ENCODE results near the gene UTP20. TPM values are rescaled to one million over a fixed set of nuclear protein-coding genes. Genes with fewer than 3 reads are reported as not detected.
A peak's percentile ranks its signal among the peaks of the same experiment; 100 is the strongest.
"Not testable (repeated sequence)": the region's sequence is repeated elsewhere in the genome, so short reads cannot be mapped to it uniquely, and the experiment has no call there.

UTP20 gene
- total RNA-seq, 4 donors from 2014 or later: 9.3 to 12.6 (median 10.7) TPM

DNA sequence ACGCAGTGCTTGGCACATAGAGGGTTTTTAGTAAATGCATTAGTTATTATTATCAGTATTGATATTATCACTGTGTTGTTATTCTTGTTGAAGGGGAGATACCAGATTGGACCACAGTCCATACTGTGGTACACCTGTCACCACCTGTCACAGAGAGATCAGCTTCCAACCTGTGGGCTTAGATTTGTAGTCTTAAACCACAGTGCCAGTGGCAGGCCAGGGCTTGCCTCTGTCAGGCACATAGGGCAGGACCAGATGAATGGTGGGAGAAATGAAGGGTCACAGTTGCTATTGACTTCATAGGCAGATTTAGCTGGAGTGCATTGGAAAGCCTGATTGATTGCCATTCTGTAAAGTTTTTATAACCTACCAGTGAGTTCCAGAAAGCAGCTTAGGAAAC is 92.5 kb downstream of the UTP20 start:
- H3K4me3 ChIP-seq: no peak overlapping the region
- no peaks in the 10 kb centered on the region for H3K9me3 ChIP-seq
- H3K36me3 ChIP-seq: peaks cover 37 to 95% (median 80%) of the 10 kb centered on the region in 4 donors
- no peak overlapping the region for H3K27ac ChIP-seq (replicated peaks in 1 of 4)
- intact Hi-C loops (cut with DNase I): no loop called here
- 92% methylated on average over 1 of the region's 1 CpG for WGBS
- TF ChIP-seq EP300 (IDR thresholded peaks at IDR 0.05) (no peak), POLR2A (IDR thresholded peaks at IDR 0.05; ENCODE audit: low read depth) (no peak), POLR2AphosphoS5 (IDR thresholded peaks at IDR 0.05) (no peak)
- TF ChIP-seq, protein P1, sequence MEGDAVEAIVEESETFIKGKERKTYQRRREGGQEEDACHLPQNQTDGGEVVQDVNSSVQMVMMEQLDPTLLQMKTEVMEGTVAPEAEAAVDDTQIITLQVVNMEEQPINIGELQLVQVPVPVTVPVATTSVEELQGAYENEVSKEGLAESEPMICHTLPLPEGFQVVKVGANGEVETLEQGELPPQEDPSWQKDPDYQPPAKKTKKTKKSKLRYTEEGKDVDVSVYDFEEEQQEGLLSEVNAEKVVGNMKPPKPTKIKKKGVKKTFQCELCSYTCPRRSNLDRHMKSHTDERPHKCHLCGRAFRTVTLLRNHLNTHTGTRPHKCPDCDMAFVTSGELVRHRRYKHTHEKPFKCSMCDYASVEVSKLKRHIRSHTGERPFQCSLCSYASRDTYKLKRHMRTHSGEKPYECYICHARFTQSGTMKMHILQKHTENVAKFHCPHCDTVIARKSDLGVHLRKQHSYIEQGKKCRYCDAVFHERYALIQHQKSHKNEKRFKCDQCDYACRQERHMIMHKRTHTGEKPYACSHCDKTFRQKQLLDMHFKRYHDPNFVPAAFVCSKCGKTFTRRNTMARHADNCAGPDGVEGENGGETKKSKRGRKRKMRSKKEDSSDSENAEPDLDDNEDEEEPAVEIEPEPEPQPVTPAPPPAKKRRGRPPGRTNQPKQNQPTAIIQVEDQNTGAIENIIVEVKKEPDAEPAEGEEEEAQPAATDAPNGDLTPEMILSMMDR (IDR thresholded peaks at IDR 0.05): no peak
- no peaks in the 10 kb centered on the region for H3K4me1 ChIP-seq
- H3K27me3 ChIP-seq: no peaks in the 10 kb centered on the region
- DNase-seq (ENCODE audit: extremely low spot score): no peak

DNA sequence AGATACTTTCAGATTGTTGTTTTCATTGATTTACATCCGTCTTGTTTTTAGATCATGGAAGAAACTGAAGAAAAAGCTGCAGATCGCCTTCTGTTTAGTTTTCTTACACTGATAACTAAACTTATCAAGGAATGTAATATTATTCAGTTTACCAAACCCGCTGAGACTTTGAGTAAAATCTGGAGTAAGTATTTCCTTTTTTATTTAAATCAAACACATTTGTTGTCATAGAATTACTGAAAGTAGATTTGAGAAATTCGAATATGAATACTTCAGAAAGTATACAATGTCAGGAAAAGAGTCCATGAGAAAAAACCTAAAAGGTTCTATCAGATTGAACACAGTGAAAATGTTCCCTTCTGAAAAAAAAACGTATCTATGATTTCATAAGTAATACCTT is 95.7 kb downstream of the UTP20 start:
- intact Hi-C loops (cut with DNase I): no loop called here

DNA sequence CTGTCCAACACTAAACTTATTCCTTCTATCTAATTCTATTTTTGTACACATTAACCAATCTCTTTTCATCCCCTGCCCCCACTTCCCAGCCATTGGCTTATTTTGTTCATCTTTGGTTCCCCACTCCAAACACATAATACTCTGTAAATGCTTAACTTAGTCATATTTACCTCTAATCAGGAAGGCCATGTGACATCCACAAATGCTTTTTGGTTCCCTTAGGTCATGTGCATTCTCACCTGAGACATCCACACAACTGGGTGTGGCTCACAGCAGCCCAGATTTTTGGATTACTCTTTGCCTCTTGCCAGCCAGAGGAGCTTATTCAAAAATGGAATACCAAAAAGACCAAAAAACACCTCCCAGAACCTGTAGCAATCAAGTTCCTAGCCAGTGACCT is 99.2 kb downstream of the UTP20 start:
- TF ChIP-seq POLR2A (IDR thresholded peaks at IDR 0.05; ENCODE audit: low read depth) (no peak), POLR2AphosphoS5 (IDR thresholded peaks at IDR 0.05) (no peak), EP300 (IDR thresholded peaks at IDR 0.05) (no peak)
- TF ChIP-seq, protein P1 (IDR thresholded peaks at IDR 0.05): no peak
- intact Hi-C loops (cut with DNase I): no loop called here
- DNase-seq (ENCODE audit: extremely low spot score): no peak
- no peak overlapping the region for H3K4me3 ChIP-seq
- H3K36me3 ChIP-seq: peaks cover 33 to 95% (median 82%) of the 10 kb centered on the region in 4 donors
- no peaks in the 10 kb centered on the region for H3K9me3 ChIP-seq
- H3K4me1 ChIP-seq: no peaks in the 10 kb centered on the region
- H3K27ac ChIP-seq (replicated peaks in 1 of 4): no peak overlapping the region
- H3K27me3 ChIP-seq: no peaks in the 10 kb centered on the region

More for the DNA sequence above, 95.7 kb downstream of the UTP20 start:
- no peaks in the 10 kb centered on the region for H3K4me1 ChIP-seq
- no peak for DNase-seq (ENCODE audit: extremely low spot score)
- H3K9me3 ChIP-seq: no peaks in the 10 kb centered on the region
- H3K4me3 ChIP-seq: no peak overlapping the region
- 91% methylated on average over 5 of the region's 5 CpGs for WGBS
- no peaks in the 10 kb centered on the region for H3K27me3 ChIP-seq
- TF ChIP-seq POLR2AphosphoS5 (IDR thresholded peaks at IDR 0.05) (no peak), POLR2A (IDR thresholded peaks at IDR 0.05; ENCODE audit: low read depth) (no peak)
- TF ChIP-seq, protein P1 (IDR thresholded peaks at IDR 0.05): no peak
- H3K27ac ChIP-seq (replicated peaks in 1 of 4): no peak overlapping the region
- H3K36me3 ChIP-seq: peaks cover 22 to 95% (median 78%) of the 10 kb centered on the region in 4 donors

DNA sequence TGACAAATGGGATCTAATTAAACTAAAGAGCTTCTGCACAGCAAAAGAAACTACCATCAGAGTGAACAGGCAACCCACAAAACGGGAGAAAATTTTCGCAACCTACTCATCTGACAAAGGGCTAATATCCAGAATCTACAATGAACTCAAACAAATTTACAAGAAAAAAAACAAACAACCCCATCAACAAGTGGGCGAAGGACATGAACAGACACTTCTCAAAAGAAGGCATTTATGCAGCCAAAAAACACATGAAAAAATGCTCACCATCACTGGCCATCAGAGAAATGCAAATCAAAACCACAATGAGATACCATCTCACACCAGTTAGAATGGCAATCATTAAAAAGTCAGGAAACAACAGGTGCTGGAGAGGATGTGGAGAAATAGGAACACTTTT is 111.3 kb downstream of the UTP20 start:
- DNase-seq (ENCODE audit: extremely low spot score); H3K4me3 ChIP-seq; intact Hi-C loops (cut with DNase I); H3K27ac ChIP-seq (replicated peaks in 1 of 4); H3K9me3 ChIP-seq; H3K27me3 ChIP-seq; H3K4me1 ChIP-seq: not testable (repeated sequence)
- 92% methylated on average over 3 of the region's 3 CpGs for WGBS
- H3K36me3 ChIP-seq: peaks cover 25 to 63% (median 53%) of the 10 kb centered on the region in 4 donors

DNA sequence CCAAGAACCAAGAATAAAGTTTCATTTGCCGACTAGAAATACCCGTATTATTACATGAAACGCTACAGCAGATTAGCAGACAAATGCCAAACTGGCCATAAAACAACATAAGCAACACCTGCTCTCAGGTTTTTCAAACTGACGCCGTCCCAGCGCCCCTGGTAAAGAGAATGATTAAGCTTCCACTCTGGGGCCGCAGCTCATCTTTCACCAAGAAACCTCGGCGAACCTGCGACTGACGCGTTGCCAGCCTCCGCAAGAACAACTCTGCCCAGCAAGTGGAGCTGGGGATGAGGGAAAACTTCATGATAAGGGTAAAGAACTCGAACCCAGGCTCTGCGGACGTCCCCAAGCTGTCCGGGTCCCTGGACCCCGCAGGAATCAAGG is 127.1 kb downstream of the UTP20 start:
- H3K4me1 ChIP-seq: peaks cover 23 to 41% (median 32%) of the 10 kb centered on the region in 4 donors
- H3K27ac ChIP-seq (replicated peaks in 1 of 4): peak overlapping the region; percentile 89 to 94 (median 90)
- WGBS: under 1% methylated on average over 18 of the region's 18 CpGs
- H3K36me3 ChIP-seq: peaks cover 0 to 8% (median 2%) of the 10 kb centered on the region in 4 donors
- no peak for DNase-seq (ENCODE audit: extremely low spot score)
- no peaks in the 10 kb centered on the region for H3K27me3 ChIP-seq
- H3K4me3 ChIP-seq: peak overlapping the region; percentile 73 to 92 (median 82)
- intact Hi-C loops (cut with DNase I): no loop called here
- no peaks in the 10 kb centered on the region for H3K9me3 ChIP-seq
- no peak for TF ChIP-seq POLR2AphosphoS5 (IDR thresholded peaks at IDR 0.05)
- no peak for TF ChIP-seq POLR2A (IDR thresholded peaks at IDR 0.05; ENCODE audit: low read depth)
- TF ChIP-seq EP300 (IDR thresholded peaks at IDR 0.05): no peak
- TF ChIP-seq, protein P1 (IDR thresholded peaks at IDR 0.05): no peak
